DOHH2 (cell line): ENCODE data around the gene ANKRD6.

Experiments
- H3F3A ChIP-seq: fragments of 200-600 bp; sonication (generic), shearing (Covaris generic); 2 replicates; pipeline ENCODE4 v1.6.0; 2016; ENCODE audit warnings: antibody characterized with exemption, mild to moderate bottlenecking; ENCODE audit not compliant: control insufficient read depth, insufficient read depth
- H3K27ac ChIP-seq: fragments of 200-600 bp; sonication (generic); 2 replicates; pipeline ENCODE4 v1.5.1; 2014; ENCODE audit warnings: low read depth, mild to moderate bottlenecking, low read length, moderate library complexity
- H3K27me3 ChIP-seq: fragments of 200-600 bp; sonication (generic); 2 replicates; pipeline ENCODE4 v1.6.1; 2014; ENCODE audit warnings: mild to moderate bottlenecking, low read length, mixed read lengths; ENCODE audit not compliant: control insufficient read depth
- H3K36me3 ChIP-seq: fragments of 200-600 bp; sonication (generic); 2 replicates; pipeline ENCODE4 v1.6.1; 2014; ENCODE audit warnings: mild to moderate bottlenecking, low read length, moderate library complexity, mixed read lengths; ENCODE audit not compliant: control insufficient read depth
- H3K4me1 ChIP-seq: fragments of 200-600 bp; sonication (generic); 2 replicates; pipeline ENCODE4 v1.6.1; 2014; ENCODE audit warnings: mild to moderate bottlenecking, low read length, mixed read lengths; ENCODE audit not compliant: control insufficient read depth
- H3K4me2 ChIP-seq: fragments of 200-600 bp; sonication (generic); 2 replicates; pipeline ENCODE4 v1.6.0; 2014; ENCODE audit warnings: mild to moderate bottlenecking, low read length, moderate library complexity
- H3K4me3 ChIP-seq: fragments of 200-600 bp; sonication (generic); 2 replicates; pipeline ENCODE4 v1.5.1; 2014; ENCODE audit warnings: mild to moderate bottlenecking, low read length, mixed read lengths
- H3K79me2 ChIP-seq: fragments of 200-600 bp; sonication (generic); 2 replicates; pipeline ENCODE4 v1.6.1; 2014; ENCODE audit warnings: mild to moderate bottlenecking, low read length, mixed read lengths; ENCODE audit not compliant: control insufficient read depth
- H3K9me2 ChIP-seq: fragments of 200-600 bp; sonication (generic); replicated peaks from 2 replicates; pipeline ENCODE4 v1.6.1; 2014; ENCODE audit warnings: mild to moderate bottlenecking, low read length, mixed read lengths; ENCODE audit not compliant: control insufficient read depth
- H3K9me3 ChIP-seq: fragments of 200-600 bp; sonication (generic); 2 replicates; pipeline ENCODE4 v1.6.1; 2014; ENCODE audit warnings: antibody characterized with exemption, low read length, mixed read lengths; ENCODE audit not compliant: control insufficient read depth, insufficient read depth
- H4K20me1 ChIP-seq: fragments of 200-600 bp; sonication (generic); 2 replicates; pipeline ENCODE4 v1.6.0; 2014; ENCODE audit warnings: low read depth, mild to moderate bottlenecking, antibody characterized with exemption, low read length, moderate library complexity; ENCODE audit not compliant: control insufficient read depth, insufficient read depth
- EZH2phosphoT487 ChIP-seq: fragments of 200-600 bp; sonication (generic); IDR thresholded peaks from 2 replicates; pipeline ENCODE4 v1.6.1; 2017; ENCODE audit warnings: borderline replicate concordance, mild to moderate bottlenecking, antibody characterized with exemption, low read length, moderate library complexity, mixed read lengths
- TF ChIP-seq, protein P1 (sequence below): fragments of 200-600 bp; sonication (generic); IDR thresholded peaks from one replicate; pipeline ENCODE4 v1.5.1; 2014; ENCODE audit warnings: antibody characterized with exemption, mild to moderate bottlenecking, low read depth, low read length; ENCODE audit not compliant: poor library complexity, severe bottlenecking

ANKRD6 gene

DNA sequence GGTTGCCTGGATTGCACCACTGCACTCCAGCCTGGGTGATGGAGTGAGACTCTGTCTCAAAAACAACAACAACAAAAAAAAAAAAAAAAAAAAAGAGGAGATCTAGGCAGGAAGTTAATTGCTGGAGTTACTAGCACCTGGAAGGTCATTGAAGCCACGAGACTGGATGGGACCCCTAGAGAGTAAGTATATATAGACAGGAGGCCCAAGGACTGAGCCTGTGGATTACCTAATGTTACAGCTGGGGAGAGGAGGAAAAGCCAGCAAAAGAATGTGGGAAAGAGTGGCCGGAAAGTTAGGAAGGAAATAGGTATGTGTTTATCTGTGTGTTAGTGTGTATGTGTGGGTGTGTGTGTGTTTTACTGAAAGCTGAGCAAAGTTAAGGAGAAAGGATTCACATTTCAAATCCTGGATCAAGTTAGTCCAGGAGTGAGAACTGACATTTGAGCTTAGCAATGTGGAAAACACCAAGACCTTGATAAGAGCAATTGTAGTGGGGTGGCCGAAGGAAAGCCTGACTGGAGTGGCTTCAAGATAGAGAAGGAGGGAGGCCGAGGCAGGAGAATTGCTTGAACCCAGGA is 38.4 kb downstream of the ANKRD6 start:
- H3K9me3 ChIP-seq = no peaks in the 10 kb centered on the region
- H3K27me3 ChIP-seq = peaks cover 26% of the 10 kb centered on the region
- no peak overlapping the region for H3K27ac ChIP-seq
- no peaks in the 10 kb centered on the region for H3K9me2 ChIP-seq
- H3K79me2 ChIP-seq = no peaks in the 10 kb centered on the region
- no peaks in the 10 kb centered on the region for H3F3A ChIP-seq
- no peak overlapping the region for H3K4me2 ChIP-seq
- TF ChIP-seq, protein P1, sequence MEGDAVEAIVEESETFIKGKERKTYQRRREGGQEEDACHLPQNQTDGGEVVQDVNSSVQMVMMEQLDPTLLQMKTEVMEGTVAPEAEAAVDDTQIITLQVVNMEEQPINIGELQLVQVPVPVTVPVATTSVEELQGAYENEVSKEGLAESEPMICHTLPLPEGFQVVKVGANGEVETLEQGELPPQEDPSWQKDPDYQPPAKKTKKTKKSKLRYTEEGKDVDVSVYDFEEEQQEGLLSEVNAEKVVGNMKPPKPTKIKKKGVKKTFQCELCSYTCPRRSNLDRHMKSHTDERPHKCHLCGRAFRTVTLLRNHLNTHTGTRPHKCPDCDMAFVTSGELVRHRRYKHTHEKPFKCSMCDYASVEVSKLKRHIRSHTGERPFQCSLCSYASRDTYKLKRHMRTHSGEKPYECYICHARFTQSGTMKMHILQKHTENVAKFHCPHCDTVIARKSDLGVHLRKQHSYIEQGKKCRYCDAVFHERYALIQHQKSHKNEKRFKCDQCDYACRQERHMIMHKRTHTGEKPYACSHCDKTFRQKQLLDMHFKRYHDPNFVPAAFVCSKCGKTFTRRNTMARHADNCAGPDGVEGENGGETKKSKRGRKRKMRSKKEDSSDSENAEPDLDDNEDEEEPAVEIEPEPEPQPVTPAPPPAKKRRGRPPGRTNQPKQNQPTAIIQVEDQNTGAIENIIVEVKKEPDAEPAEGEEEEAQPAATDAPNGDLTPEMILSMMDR = no peak
- TF ChIP-seq EZH2phosphoT487 = no peak
- H4K20me1 ChIP-seq = no peaks in the 10 kb centered on the region
- H3K36me3 ChIP-seq = no peaks in the 10 kb centered on the region
- H3K4me1 ChIP-seq = no peaks in the 10 kb centered on the region
- H3K4me3 ChIP-seq = no peak overlapping the region

DNA sequence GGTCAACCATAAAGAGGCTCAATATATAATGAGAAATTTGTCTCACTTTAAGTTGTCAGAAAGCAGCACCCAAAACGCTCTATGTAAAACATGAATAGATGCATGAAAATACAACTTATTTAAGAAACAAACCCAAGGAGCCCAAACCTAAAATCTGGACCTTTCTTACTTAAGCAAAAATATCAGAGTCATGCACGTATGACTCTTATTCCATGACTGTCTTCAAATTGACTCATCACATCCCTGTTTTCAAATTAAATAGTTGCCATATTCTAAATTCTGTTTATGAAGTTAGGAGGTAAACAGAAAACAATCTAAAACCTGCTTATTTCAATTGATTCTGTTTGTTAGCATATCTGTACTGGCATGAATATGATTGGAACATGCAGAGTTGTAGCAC is 42.1 kb downstream of the ANKRD6 start:
- Histone ChIP-seq H3K79me2 (no peaks in the 10 kb centered on the region), H3K27me3 (peaks cover 9% of the 10 kb centered on the region; the same call in 1 of the 2 replicates), H3K36me3 (no peaks in the 10 kb centered on the region), H4K20me1 (no peaks in the 10 kb centered on the region), H3K4me1 (no peaks in the 10 kb centered on the region), H3K9me3 (no peaks in the 10 kb centered on the region), H3K4me3 (no peak overlapping the region), H3K27ac (no peak overlapping the region), H3K4me2 (no peak overlapping the region), H3K9me2 (no peaks in the 10 kb centered on the region), H3F3A (no peaks in the 10 kb centered on the region)
- no peak for TF ChIP-seq EZH2phosphoT487

DNA sequence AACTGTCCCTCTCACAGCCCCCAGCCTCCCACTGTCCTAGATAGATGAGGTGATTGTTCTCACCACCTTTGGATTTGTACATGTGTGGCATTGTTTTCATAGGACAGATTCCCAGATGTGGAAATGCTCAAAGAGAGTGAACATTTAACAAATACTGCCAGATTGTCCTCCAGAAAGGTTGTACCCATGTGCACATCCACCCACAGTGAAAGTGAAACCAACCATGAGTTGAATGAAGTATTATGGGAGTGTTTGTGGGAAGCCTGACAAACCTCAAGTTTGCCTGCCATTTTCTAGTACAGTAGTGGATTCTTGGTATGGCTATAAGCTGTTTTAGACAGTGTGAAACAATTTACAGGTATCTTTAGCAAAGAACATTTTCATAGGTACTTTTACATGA is 42.7 kb downstream of the ANKRD6 start:
- H3K9me3 ChIP-seq = no peaks in the 10 kb centered on the region
- no peaks in the 10 kb centered on the region for H3K36me3 ChIP-seq
- no peaks in the 10 kb centered on the region for H3F3A ChIP-seq
- H3K4me2 ChIP-seq = no peak overlapping the region
- peaks cover 9% of the 10 kb centered on the region; the same call in 1 of the 2 replicates for H3K27me3 ChIP-seq
- no peak overlapping the region for H3K27ac ChIP-seq
- H3K79me2 ChIP-seq = no peaks in the 10 kb centered on the region
- H3K9me2 ChIP-seq = no peaks in the 10 kb centered on the region
- TF ChIP-seq, protein P1 = no peak
- TF ChIP-seq EZH2phosphoT487 = no peak
- H3K4me1 ChIP-seq = no peaks in the 10 kb centered on the region
- H4K20me1 ChIP-seq = no peaks in the 10 kb centered on the region
- no peak overlapping the region for H3K4me3 ChIP-seq

DNA sequence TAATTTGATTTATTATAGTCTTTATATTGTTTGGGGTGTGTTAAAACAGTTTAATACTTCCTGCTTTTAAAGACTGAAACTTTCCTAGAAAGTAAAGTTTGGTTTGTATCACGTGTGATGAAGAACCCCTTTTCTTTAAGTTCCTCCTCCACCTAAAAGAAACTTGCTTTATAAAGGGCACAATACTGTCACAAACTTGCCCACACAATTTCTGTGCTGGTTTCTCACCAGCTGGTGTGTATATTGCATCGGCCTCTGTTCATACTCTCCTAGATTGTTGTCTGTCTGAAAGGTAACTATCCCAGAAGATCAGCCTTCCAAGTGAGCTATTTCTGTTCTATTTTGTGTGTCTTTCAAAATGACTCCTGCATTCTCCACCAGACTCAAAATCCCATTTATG is 46.9 kb downstream of the ANKRD6 start:
- H3K9me2 ChIP-seq = no peaks in the 10 kb centered on the region

More for the DNA sequence above, 46.9 kb downstream of the ANKRD6 start:
- Histone ChIP-seq H4K20me1 (no peaks in the 10 kb centered on the region), H3K79me2 (no peaks in the 10 kb centered on the region), H3K27me3 (peaks cover 7% of the 10 kb centered on the region; the same call in 1 of the 2 replicates), H3K4me1 (no peaks in the 10 kb centered on the region), H3K9me3 (no peaks in the 10 kb centered on the region), H3K27ac (no peak overlapping the region), H3F3A (no peaks in the 10 kb centered on the region), H3K4me3 (no peak overlapping the region), H3K4me2 (no peak overlapping the region), H3K36me3 (no peaks in the 10 kb centered on the region)
- TF ChIP-seq, protein P1 = no peak
- no peak for TF ChIP-seq EZH2phosphoT487
